Keratinocyte (primary cell): ENCODE data around the gene ARHGAP1. TPM values are rescaled to one million over a fixed set of nuclear protein-coding genes. Genes with fewer than 3 reads are reported as not detected.

Source experiments
- DNase-seq: peaks from one replicate; pipeline ENCODE4 v3.0.0-alpha.2; 2011; ENCODE audit warnings: low read depth, missing footprints, low spot score
- FAIRE-seq: peaks from 2 replicates; lab custom pipeline; 2011; peaks lifted over from hg19 to GRCh38; lab: Jason Lieb, UNC
- H2AFZ ChIP-seq: 2 replicates; pipeline ENCODE4 v1.6.0; 2012; ENCODE audit warnings: low read length, control low read depth, inconsistent platforms; ENCODE audit not compliant: control insufficient read depth
- H3K27ac ChIP-seq: 2 replicates; pipeline ENCODE4 v1.5.1; 2011; ENCODE audit warnings: low read length; ENCODE audit not compliant: control insufficient read depth, insufficient read depth
- H3K27me3 ChIP-seq: 3 replicates; pipeline ENCODE4 v1.6.0; 2011; ENCODE audit warnings: low read length; ENCODE audit not compliant: control insufficient read depth, insufficient read depth; ENCODE audit errors: extremely low read depth
- H3K36me3 ChIP-seq, 2 experiments: 2 replicates in 1 of 2; 3 replicates in 1 of 2; pipeline ENCODE4 v1.5.1; 2011; ENCODE audit warnings: low read length in 2 of 2, mild to moderate bottlenecking in 1 of 2; ENCODE audit not compliant: control insufficient read depth in 2 of 2, insufficient read depth in 2 of 2; ENCODE audit errors: extremely low read depth in 1 of 2
- H3K4me1 ChIP-seq: 3 replicates; pipeline ENCODE4 v1.5.1; 2011; ENCODE audit warnings: low read length; ENCODE audit not compliant: control insufficient read depth, insufficient read depth; ENCODE audit errors: extremely low read depth
- H3K4me2 ChIP-seq: 3 replicates; pipeline ENCODE4 v1.6.0; 2011; ENCODE audit warnings: low read depth, low read length; ENCODE audit not compliant: control insufficient read depth, insufficient read depth; ENCODE audit errors: extremely low read depth
- H3K4me3 ChIP-seq, 3 experiments: fragments of 200-600 bp in 1 of 3; sonication (generic) in 1 of 3; 2 replicates in 2 of 3; 3 replicates in 1 of 3; pipeline ENCODE4 v1.5.1; 2011 to 2016; ENCODE audit warnings: low read length in 3 of 3, mild to moderate bottlenecking in 3 of 3, control low read depth in 2 of 3, inconsistent platforms in 1 of 3, low read depth in 1 of 3, mixed read lengths in 1 of 3, mixed run types in 1 of 3, moderate library complexity in 1 of 3; ENCODE audit not compliant: control insufficient read depth in 2 of 3, insufficient read depth in 2 of 3; ENCODE audit errors: extremely low read depth in 1 of 3
- H3K79me2 ChIP-seq: 2 replicates; pipeline ENCODE4 v1.6.0; 2012; ENCODE audit warnings: low read length; ENCODE audit not compliant: control insufficient read depth, insufficient read depth
- H3K9ac ChIP-seq: 3 replicates; pipeline ENCODE4 v1.6.0; 2011; ENCODE audit warnings: low read length; ENCODE audit not compliant: control insufficient read depth, insufficient read depth; ENCODE audit errors: extremely low read depth
- H3K9me1 ChIP-seq: 3 replicates; pipeline ENCODE4 v1.6.0; 2011; ENCODE audit warnings: low read length; ENCODE audit not compliant: control insufficient read depth, insufficient read depth; ENCODE audit errors: extremely low read depth
- H3K9me3 ChIP-seq: 2 replicates; pipeline ENCODE4 v1.5.1; 2012; ENCODE audit warnings: low read depth, low read length; ENCODE audit not compliant: control insufficient read depth
- H4K20me1 ChIP-seq: 3 replicates; pipeline ENCODE4 v1.6.0; 2011; ENCODE audit warnings: low read length; ENCODE audit not compliant: control insufficient read depth, insufficient read depth; ENCODE audit errors: extremely low read depth
- CTCF ChIP-seq, 3 experiments: IDR thresholded peaks in 1 of 3; conservative IDR thresholded peaks in 1 of 3; optimal IDR thresholded peaks in 1 of 3; 2 replicates in 2 of 3; 3 replicates in 1 of 3; pipeline versions ENCODE3 to v1.5.1; 2011; ENCODE audit warnings: low read length in 3 of 3, mild to moderate bottlenecking in 3 of 3, moderate library complexity in 2 of 3, control low read depth in 1 of 3, inconsistent platforms in 1 of 3; ENCODE audit not compliant: insufficient read depth in 2 of 3; ENCODE audit errors: extremely low read depth in 1 of 3
- EZH2 ChIP-seq: IDR thresholded peaks from one replicate; pipeline ENCODE4 v1.6.1; 2012; ENCODE audit warnings: inconsistent platforms, mild to moderate bottlenecking, low read length, moderate library complexity
- dilution Hi-C: fragments of 300-500 bp; cut with MboI; formaldehyde crosslinking; loops from one replicate; pipeline ENCODE4 v1.7.0; 2020; ENCODE audit warnings: low sequenced_read_pairs; ENCODE audit not compliant: extremely low pct_ligation_motif_present
- polyA plus RNA-seq, 5 experiments: library from polyadenylated mRNA; depleted of rRNA in 3 of 5; stranded (reverse) in 3 of 5; stranded (forward) in 1 of 5; unstranded in 1 of 5; fragments of >200 nt; gene quantifications; 1 replicate in 1 of 5; 2 replicates in 3 of 5; 3 replicates in 1 of 5; pipeline versions ENCODE4 v1.2.1 to v1.2.3, GENCODE V29; 2011 to 2012; ENCODE audit warnings: missing spikeins in 2 of 5, low read depth in 1 of 5, low replicate concordance in 1 of 5

Gene ARHGAP1
- polyA plus RNA-seq, 1 donor (not counting 4 experiments of a cell fraction or from before 2014, with no cell fraction given): 19.5 TPM

- dilution Hi-C loops: no loop called here
- no peak for FAIRE-seq
These were observed 4.8 kb downstream of the ARHGAP1 start for GRCh38 chr11:46695345-46696211.

GRCh38 chr11:46694607-46695006 lies 5.8 kb downstream of the ARHGAP1 start:
- H3K9ac ChIP-seq: no peak overlapping the region
- no peaks in the 10 kb centered on the region for H4K20me1 ChIP-seq
- H3K4me1 ChIP-seq: peaks cover 8% of the 10 kb centered on the region
- DNase-seq (no peak), FAIRE-seq (no peak)
- dilution Hi-C loops: no loop called here
- H3K4me2 ChIP-seq: no peak overlapping the region
- no peak overlapping the region for H3K4me3 ChIP-seq
- H3K9me3 ChIP-seq: no peaks in the 10 kb centered on the region
- H3K79me2 ChIP-seq: peaks cover 24% of the 10 kb centered on the region
- no peak overlapping the region for H2AFZ ChIP-seq
- no peaks in the 10 kb centered on the region for H3K27me3 ChIP-seq
- no peak overlapping the region for H3K27ac ChIP-seq
- no peak for TF ChIP-seq EZH2
- TF ChIP-seq CTCF (optimal IDR thresholded peaks at IDR 0.05 in 1 of 3, IDR thresholded peaks at IDR 0.05 in 1 of 3, conservative IDR thresholded peaks at IDR 0.05 in 1 of 3; ENCODE audit: extremely low read depth in 1 of 3, insufficient read depth in 2 of 3, low read length in 3 of 3): no peak
- H3K9me1 ChIP-seq: no peaks in the 10 kb centered on the region
- peaks cover 21 to 32% of the 10 kb centered on the region in 2 experiments for H3K36me3 ChIP-seq

More at GRCh38 chr11:46695345-46696211, 4.8 kb downstream of the ARHGAP1 start:
- TF ChIP-seq CTCF (optimal IDR thresholded peaks at IDR 0.05 in 1 of 3, IDR thresholded peaks at IDR 0.05 in 1 of 3, conservative IDR thresholded peaks at IDR 0.05 in 1 of 3; ENCODE audit: extremely low read depth in 1 of 3, insufficient read depth in 2 of 3, low read length in 3 of 3) (no peak), EZH2 (no peak)
- no peak overlapping the region for H3K4me2 ChIP-seq
- H3K4me3 ChIP-seq: no peak overlapping the region
- no peaks in the 10 kb centered on the region for H3K27me3 ChIP-seq
- no peak overlapping the region for H3K9ac ChIP-seq
- no peaks in the 10 kb centered on the region for H3K9me3 ChIP-seq
- no peak for DNase-seq
- H3K79me2 ChIP-seq: peaks cover 30% of the 10 kb centered on the region
- H2AFZ ChIP-seq: no peak overlapping the region
- H4K20me1 ChIP-seq: no peaks in the 10 kb centered on the region
- H3K4me1 ChIP-seq: peaks cover 8% of the 10 kb centered on the region
- H3K36me3 ChIP-seq: peaks cover 21 to 32% of the 10 kb centered on the region in 2 experiments
- no peaks in the 10 kb centered on the region for H3K9me1 ChIP-seq
- no peak overlapping the region for H3K27ac ChIP-seq
